Heart right ventricle (tissue), 16 donors: ENCODE measurements around the gene TRMT13. TPM values are rescaled to one million over a fixed set of nuclear protein-coding genes. Genes with fewer than 3 reads are reported as not detected.

Source experiments
- ATAC-seq, 8 donors: fragments of 200-7000 bp; cut with Tn5 transposase; one replicate each; pipeline ENCODE4 v1.9.1; 2020; ENCODE audit warnings: mild to moderate bottlenecking in 8 of 8, moderate library complexity in 8 of 8, moderate number of reproducible peaks in 1 of 8
- DNase-seq, 2 donors: peaks; one replicate each; pipeline ENCODE4 v3.0.0-alpha.2; 2020
- H3K27ac ChIP-seq, 10 donors: fragments of 200-600 bp; sonication (generic) in 2 of 10; one replicate each; pipeline versions ENCODE4 v1.5.0 to v1.8.0; 2020 to 2022; ENCODE audit warnings: mild to moderate bottlenecking in 3 of 10
- H3K27me3 ChIP-seq, 7 donors: fragments of 200-600 bp; one replicate each; pipeline ENCODE4 v1.8.0; 2021 to 2022; ENCODE audit warnings: mild to moderate bottlenecking in 2 of 7
- H3K36me3 ChIP-seq, 9 donors: fragments of 200-600 bp; sonication (generic) in 1 of 9; one replicate each; pipeline versions ENCODE4 v1.5.0 to v1.8.0; 2020 to 2022; ENCODE audit warnings: mild to moderate bottlenecking in 2 of 9
- H3K4me1 ChIP-seq, 9 donors: fragments of 200-600 bp; sonication (generic) in 1 of 9; one replicate each; pipeline versions ENCODE4 v1.5.0 to v1.8.0; 2020 to 2022; ENCODE audit warnings: mild to moderate bottlenecking in 4 of 9
- H3K4me3 ChIP-seq, 10 donors: fragments of 200-600 bp; sonication (generic) in 2 of 10; one replicate each; pipeline versions ENCODE4 v1.5.0 to v1.8.0; 2020 to 2022; ENCODE audit warnings: mild to moderate bottlenecking in 7 of 10, moderate library complexity in 2 of 10
- H3K9me3 ChIP-seq, 11 donors: fragments of 200-600 bp in 10 of 11; sonication (generic) in 2 of 11; one replicate each; pipeline versions ENCODE4 v1.5.0 to v1.8.0; 2013 to 2022; ENCODE audit warnings: mild to moderate bottlenecking in 2 of 11, control low read depth in 1 of 11, moderate library complexity in 1 of 11
- CTCF ChIP-seq, 9 donors: fragments of 200-600 bp; sonication (generic) in 2 of 9; IDR thresholded peaks; one replicate each; pipeline versions ENCODE4 v1.5.0 to v1.8.0; 2021 to 2022; ENCODE audit warnings: antibody characterized with exemption in 9 of 9, mild to moderate bottlenecking in 5 of 9, moderate library complexity in 1 of 9
- WGBS, 2 donors: extraction: QIAGEN DNeasy Blood & Tissue Kit; methylation state at CpG; one replicate each; pipeline ENCODE4 v1.1.7; 2013; ENCODE audit warnings: inconsistent platforms in 1 of 2; 5-methylcytosine and 5-hydroxymethylcytosine counted together
- intact Hi-C, 10 donors: fragments of 100-400 bp; cut with DNase I; formaldehyde crosslinking; loops; one replicate each; pipeline versions ENCODE4 v1.11.1 to v1.14.2; 2022
- polyA plus RNA-seq, 2 donors: library from polyadenylated mRNA; stranded (reverse); fragments of 200-250 nt; gene quantifications; one replicate each; pipeline ENCODE4 v1.2.3, GENCODE V29; 2013
- total RNA-seq, 10 donors: library from RNA; stranded (reverse); fragmentation: NEBNext Ultra II Directional in 3 of 10; extraction: Animal tissue kit (Norgen Biotek cat#: 25700) in 3 of 10; gene quantifications; one replicate each; pipeline versions ENCODE4 v1.2.1 to v1.2.4, GENCODE V29; 2021 to 2023
- donor health status: Arrhythmogenic right ventricular cardiomyopathy.
- donor health status: ischemic (EF 13 %, LVEDD 7.1; RV severe dilation, severe dysfunction).
- donor health status: healthy with polysubstance abuse.
- donor health status: DM: no; HTN: yes; CAD: no.
- donor health status: DM: no; HTN: no; CAD: no.
- donor health status: ischemic (EF 25% LVEDD 6.9; RV normal size, moderate dysfunction).
- donor health status: ischemic (EF 25% LVEDD 5.7; RV mildly dilated, moderate dysfunction).
- donor health status: healthy.
- donor health status: DM: yes; HTN: yes; CAD: no.
- donor health status: Ischemic cardiomyopathy.
- donor health status: ischemic (EF 35%, LVEDD 5.7; RV mildly dilated, moderate dysfunction).
- donor health status: nonischemic (EF 11% LVEDD 7.7; RV severe dilation, severe dysfunction).
- donor health status: DM: yes; HTN: yes; CAD: no.
- donor health status: PGD.
- donor health status: ischemic (EF 29% LVEDD 5.4; RV normal size, mild dysfunction).
- donor health status: nonischemic (EF 23%, LVEDD 6.1; RV moderate dilation, normal function).

TRMT13 gene
- total and polyA plus RNA-seq, 12 donors = 4.1 to 12.7 (median 5.5) TPM

DNA sequence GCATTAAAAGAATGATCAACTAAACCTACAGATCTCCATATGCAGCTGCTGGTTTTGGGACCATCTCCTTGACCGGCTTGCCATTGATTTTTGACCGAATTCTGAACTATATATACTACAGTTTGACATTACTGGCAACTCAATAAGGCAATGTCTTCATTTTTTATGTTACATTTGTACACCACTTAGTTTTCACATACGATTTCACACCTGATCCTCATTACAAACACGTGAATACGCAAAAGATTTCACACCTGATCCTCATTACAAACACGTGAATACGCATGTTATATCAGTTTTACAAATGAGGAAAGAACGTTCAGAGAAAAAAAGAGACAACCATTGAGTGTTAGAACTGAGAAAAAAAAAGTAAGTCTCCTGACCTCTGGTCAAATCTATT lies 1.3 kb upstream of the TRMT13 start:
- intact Hi-C loops = loop anchor here in 6 of 10 donors (2.0 to 10.0 kb wide), 12 partner anchors 94 to 766 kb away; partner anchors contain the start of genes RTCA (in 2 of the 6), CDC14A (in 1 of the 6) and SLC30A7 (in 1 of the 6)
- no peak for ATAC-seq

GRCh38 chr1:100134872-100135271 lies 1.9 kb downstream of the TRMT13 start:
- ATAC-seq = no peak
- H3K27me3 ChIP-seq = no peaks in the 10 kb centered on the region
- peaks cover 5 to 41% (median 27%) of the 10 kb centered on the region in 9 donors for H3K4me1 ChIP-seq
- no peak overlapping the region for H3K4me3 ChIP-seq
- WGBS, 2 donors = 66 to 70% methylated on average over 3 of the region's 3 CpGs
- no peak for DNase-seq
- no peak for TF ChIP-seq CTCF (IDR thresholded peaks at IDR 0.05)
- intact Hi-C loops = loop anchor here in 6 of 10 donors (5.0 to 10.0 kb wide), 11 partner anchors 98 to 762 kb away; partner anchors contain the start of genes RTCA (in 2 of the 6), CDC14A (in 1 of the 6) and SLC30A7 (in 1 of the 6)
- H3K9me3 ChIP-seq = no peaks in the 10 kb centered on the region
- H3K27ac ChIP-seq = no peak overlapping the region
- peaks cover 0 to 37% (median 21%) of the 10 kb centered on the region in 9 donors for H3K36me3 ChIP-seq

More for the DNA sequence above, 1.3 kb upstream of the TRMT13 start:
- H3K27me3 ChIP-seq = no peaks in the 10 kb centered on the region
- no peaks in the 10 kb centered on the region for H3K9me3 ChIP-seq
- H3K36me3 ChIP-seq = peaks cover 0 to 5% (median 0%) of the 10 kb centered on the region in 9 donors
- no peak for TF ChIP-seq CTCF (IDR thresholded peaks at IDR 0.05)
- no peak for DNase-seq
- 79 to 81% methylated on average over 8 of the region's 8 CpGs for WGBS, 2 donors
- peak overlapping the region in 4 of 10 donors; percentile 65 to 93 (median 83) for H3K4me3 ChIP-seq
- peaks cover 5 to 41% (median 27%) of the 10 kb centered on the region in 9 donors for H3K4me1 ChIP-seq
- no peak overlapping the region for H3K27ac ChIP-seq

DNA sequence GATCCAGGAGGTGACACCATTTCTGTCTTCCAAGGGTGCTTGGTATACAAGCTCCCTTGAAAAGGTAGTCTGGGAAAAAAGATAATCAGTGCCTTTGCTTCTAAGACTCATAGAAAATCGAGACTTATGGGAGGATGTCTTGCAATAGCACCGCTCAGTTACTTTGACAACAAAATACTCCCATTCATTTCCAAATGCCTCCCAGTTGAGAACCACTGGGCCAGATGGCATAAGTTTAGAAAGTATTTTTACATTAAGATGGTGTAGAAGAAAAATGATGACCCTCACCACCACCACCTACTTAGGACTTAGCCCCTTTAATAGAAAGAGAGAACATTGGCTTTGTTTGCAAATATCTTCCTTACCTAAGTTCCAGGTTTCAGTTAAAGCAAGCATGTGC lies 4.6 kb downstream of the TRMT13 start:
- TF ChIP-seq CTCF (IDR thresholded peaks at IDR 0.05) = no peak
- peaks cover 0 to 64% (median 42%) of the 10 kb centered on the region in 9 donors for H3K36me3 ChIP-seq
- intact Hi-C loops = loop anchor here in 5 of 10 donors (10.0 kb wide), 8 partner anchors 127 to 333 kb away; partner anchors contain the start of genes CDC14A (in 1 of the 5) and RTCA (in 1 of the 5)

DNA sequence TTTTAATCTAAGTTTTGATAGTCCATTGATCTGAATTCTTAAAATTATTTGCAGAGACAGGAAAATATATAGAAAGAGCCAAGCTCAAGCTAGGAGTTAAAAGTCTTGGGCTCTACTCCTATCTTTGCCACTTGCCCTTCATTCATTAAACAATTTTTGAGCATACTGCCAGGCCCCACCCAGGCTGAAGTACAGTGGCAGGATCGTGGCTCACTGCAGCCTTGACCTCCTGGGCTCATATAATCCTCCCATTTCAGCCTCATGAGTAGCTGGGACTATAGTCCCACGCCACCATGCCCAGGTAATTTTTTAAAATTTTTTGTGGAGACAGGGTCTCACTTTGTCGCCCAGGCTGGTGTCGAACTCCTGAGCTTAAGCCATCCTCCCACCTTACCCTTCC lies 8.2 kb downstream of the TRMT13 start:
- Histone ChIP-seq H3K4me3 (no peak overlapping the region), H3K27me3 (no peaks in the 10 kb centered on the region), H3K27ac (no peak overlapping the region), H3K36me3 (peaks cover 0 to 100% (median 70%) of the 10 kb centered on the region in 9 donors), H3K9me3 (no peaks in the 10 kb centered on the region), H3K4me1 (peaks cover 0 to 4% (median 0%) of the 10 kb centered on the region in 9 donors)
- intact Hi-C loops = loop anchor here in 2 of 10 donors (5.0 to 10.0 kb wide), 2 partner anchors 256 to 316 kb away; no protein-coding TSS in a partner anchor
- WGBS, 2 donors = 82 to 89% methylated on average over 4 of the region's 4 CpGs
- ATAC-seq = no peak
- DNase-seq = no peak
- TF ChIP-seq CTCF (IDR thresholded peaks at IDR 0.05) = no peak

More for the DNA sequence above, 4.6 kb downstream of the TRMT13 start:
- Histone ChIP-seq H3K27ac (no peak overlapping the region), H3K4me1 (peaks cover 4 to 26% (median 19%) of the 10 kb centered on the region in 9 donors), H3K27me3 (no peaks in the 10 kb centered on the region), H3K4me3 (no peak overlapping the region), H3K9me3 (no peaks in the 10 kb centered on the region)
- WGBS, 2 donors = 92 to 99% methylated on average over 2 of the region's 2 CpGs
- ATAC-seq = no peak
- no peak for DNase-seq
